C4-2B (cell line): ENCODE results near the gene ERC2.

Experiments used
- H3K27ac ChIP-seq: fragments of 450-650 bp; 2 replicates; pipeline ENCODE4 v1.5.1; 2017
- CTCF ChIP-seq: fragments of 450-650 bp; conservative IDR thresholded peaks from 2 replicates; pipeline ENCODE4 v1.5.1; 2017; ENCODE audit warnings: mild to moderate bottlenecking
- ZFX ChIP-seq: fragments of 450-650 bp; IDR thresholded peaks from 2 replicates; pipeline ENCODE4 v1.6.1; 2017

ERC2 gene

GRCh38 chr3:55804170-55805095, 663.8 kb downstream of the ERC2 start:
- no peak overlapping the region for H3K27ac ChIP-seq
- TF ChIP-seq CTCF (no peak), ZFX (no peak)

DNA sequence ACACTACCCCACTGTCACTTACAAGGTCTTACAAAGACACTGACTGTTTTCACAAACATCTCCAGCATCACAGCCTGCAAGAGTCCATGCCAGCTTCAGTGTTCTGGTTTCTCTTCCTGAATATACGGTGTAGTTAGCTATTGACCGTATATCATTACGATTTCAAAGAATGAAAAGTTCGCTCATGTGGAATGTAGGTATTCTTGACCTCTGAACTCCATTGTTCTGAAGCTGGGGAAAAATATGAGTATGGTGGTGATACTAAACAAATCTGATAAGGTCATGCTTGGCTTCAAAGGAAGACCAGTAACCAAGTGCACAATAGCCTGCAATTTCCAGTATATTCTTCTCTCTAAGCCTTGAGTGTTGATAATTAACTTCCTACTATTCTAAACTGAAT, 665.5 kb downstream of the ERC2 start:
- no peak overlapping the region for H3K27ac ChIP-seq
- TF ChIP-seq CTCF (no peak), ZFX (no peak)

- no peak overlapping the region for H3K27ac ChIP-seq
- no peak for TF ChIP-seq ZFX
- TF ChIP-seq CTCF = no peak
Measured at GRCh38 chr3:55801676-55802075, 666.6 kb downstream of the ERC2 start.

DNA sequence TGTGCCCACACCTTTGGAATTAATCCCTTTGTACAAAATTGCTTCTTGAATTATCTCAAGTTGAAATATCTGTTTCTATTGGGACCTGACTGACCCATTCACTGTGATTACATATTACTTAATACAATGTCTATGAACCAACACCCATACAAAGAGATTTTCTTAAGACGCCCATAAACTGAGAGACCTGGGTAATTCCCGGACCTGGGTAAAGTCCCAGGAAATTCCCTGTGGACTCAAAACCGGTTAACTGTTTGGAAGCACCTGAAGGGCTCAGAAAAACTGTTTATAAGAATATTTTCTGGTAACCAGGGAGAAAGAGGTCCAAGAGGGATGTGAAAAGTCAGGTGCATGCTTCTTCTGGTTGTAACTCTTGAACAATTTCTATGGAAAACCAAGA, 667.2 kb downstream of the ERC2 start:
- TF ChIP-seq ZFX = no peak
- no peak for TF ChIP-seq CTCF
- H3K27ac ChIP-seq = no peak overlapping the region

- TF ChIP-seq CTCF (no peak), ZFX (no peak)
- no peak overlapping the region for H3K27ac ChIP-seq
Measured at GRCh38 chr3:55797775-55798174, 670.5 kb downstream of the ERC2 start.

DNA sequence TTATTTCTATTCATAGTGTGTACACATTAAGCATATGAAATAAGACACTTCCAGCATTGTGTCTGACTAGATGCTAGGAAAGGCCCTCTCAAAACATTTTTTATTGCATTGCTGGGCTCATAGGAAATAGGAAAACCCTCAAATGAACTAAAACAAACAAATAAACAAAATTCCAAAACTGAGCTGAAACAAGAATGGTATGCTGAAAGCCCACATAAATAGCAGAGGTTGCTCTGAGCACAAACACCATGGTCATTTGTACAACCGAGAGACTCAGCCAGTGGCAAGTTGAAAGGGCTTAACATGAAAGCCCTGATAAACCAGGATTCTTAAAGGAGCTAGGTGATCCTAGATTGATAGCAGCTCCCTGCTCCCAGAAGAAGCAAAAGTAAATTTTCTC, 671.2 kb downstream of the ERC2 start:
- TF ChIP-seq ZFX (no peak), CTCF (no peak)

DNA sequence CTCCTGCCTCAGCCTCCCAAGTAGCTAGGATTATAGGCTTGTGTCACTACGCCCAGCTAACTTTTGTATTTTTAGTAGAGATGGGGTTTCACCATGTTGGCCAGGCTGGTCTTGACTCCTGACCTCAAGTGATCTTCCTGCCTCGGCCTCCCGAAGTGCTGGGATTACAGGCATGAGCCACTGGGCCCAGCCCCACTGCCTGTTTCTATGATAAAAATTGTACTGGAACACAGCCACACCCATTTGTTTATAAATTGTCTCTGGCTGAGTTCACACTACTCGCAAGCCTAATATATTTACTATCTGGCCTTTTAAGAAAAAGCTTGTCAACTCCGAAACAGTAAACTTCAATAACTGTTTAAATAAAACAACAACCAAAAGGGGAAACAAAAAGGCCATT, 671.7 kb downstream of the ERC2 start:
- H3K27ac ChIP-seq = peak overlapping the region; percentile 20
- no peak for TF ChIP-seq ZFX
- TF ChIP-seq CTCF = no peak

More for the DNA sequence above, 671.2 kb downstream of the ERC2 start:
- no peak overlapping the region for H3K27ac ChIP-seq
